Measurements from ENCODE around the gene COPS7A.

- TF ChIP-seq EZH2phosphoT487 (IDR thresholded peaks at IDR 0.05; ENCODE audit: insufficient read depth, low read depth) (no peak), EZH2 (IDR thresholded peaks at IDR 0.05; ENCODE audit: insufficient read depth, poor library complexity, severe bottlenecking) (no peak)
These were observed 54.3 kb downstream of the COPS7A start for GRCh38 chr12:6778217-6778573.
